Ovary (tissue), 9 donors: ENCODE measurements around the gene ABHD15. TPM values are rescaled to one million over a fixed set of nuclear protein-coding genes. Genes with fewer than 3 reads are reported as not detected.

Source experiments
- DNase-seq, 5 donors: peaks; one replicate each; pipeline ENCODE4 v3.0.0-alpha.2; 2019 to 2020
- H3K27ac ChIP-seq, 2 donors: fragments of 200-600 bp; one replicate each; pipeline versions ENCODE4 v1.5.1 to v1.8.0; 2019 to 2022
- H3K27me3 ChIP-seq: fragments of 200-600 bp; one replicate; pipeline ENCODE4 v1.8.0; 2022
- H3K36me3 ChIP-seq: fragments of 200-600 bp; sonication (generic); one replicate; pipeline ENCODE4 v1.5.1; 2019
- H3K4me1 ChIP-seq: one replicate; pipeline ENCODE4 v1.8.1; 2013; ENCODE audit warnings: mild to moderate bottlenecking, moderate library complexity; ENCODE audit not compliant: insufficient read depth
- H3K4me3 ChIP-seq: fragments of 200-600 bp; sonication (generic); one replicate; pipeline ENCODE4 v1.5.1; 2017
- H3K9me3 ChIP-seq, 2 donors: fragments of 200-600 bp in 1 of 2; sonication (generic) in 1 of 2; one replicate each; pipeline versions ENCODE4 v1.5.1 to v1.8.1; 2013 to 2019; ENCODE audit warnings: mild to moderate bottlenecking in 1 of 2, moderate library complexity in 1 of 2
- CTCF ChIP-seq, 3 donors: fragments of 450-650 bp in 2 of 3; fragments of 200-600 bp in 1 of 3; IDR thresholded peaks; one replicate each; pipeline versions ENCODE4 v1.5.1 to v1.8.0; 2016 to 2022; ENCODE audit warnings: antibody characterized with exemption in 3 of 3, mild to moderate bottlenecking in 1 of 3
- EP300 ChIP-seq: sonication (generic); formaldehyde crosslinking; IDR thresholded peaks from one replicate; pipeline ENCODE4 v1.6.1; 2017; ENCODE audit warnings: antibody characterized with exemption
- POLR2A ChIP-seq: fragments of 450-650 bp; IDR thresholded peaks from one replicate; pipeline ENCODE4 v1.6.1; 2017; ENCODE audit warnings: antibody characterized with exemption, mild to moderate bottlenecking, moderate library complexity
- WGBS, 3 donors: extraction: QIAGEN DNeasy Blood & Tissue Kit in 1 of 3; methylation state at CpG; one replicate each; pipeline versions ENCODE4 v1.1.5 to v1.1.7; 2013 to 2017; 5-methylcytosine and 5-hydroxymethylcytosine counted together
- intact Hi-C, 4 donors: fragments of 100-400 bp; cut with DNase I; formaldehyde crosslinking; loops; one replicate each; pipeline versions ENCODE4 v1.11.0 to v1.15.1; 2022 to 2023
- polyA plus RNA-seq, 2 donors: library from polyadenylated mRNA; stranded (reverse); fragments of 200-250 nt in 1 of 2; fragments of 350-450 nt in 1 of 2; fragmentation: Illumina TruSeq in 1 of 2; extraction: RNeasy Lipid Tissue Mini Kit (QIAGEN cat#74804) in 1 of 2; gene quantifications; one replicate each; pipeline ENCODE4 v1.2.3, GENCODE V29; 2013 to 2014
- total RNA-seq, 7 donors: library from RNA; depleted of rRNA in 2 of 7; stranded (reverse); fragments of >200 nt in 2 of 7; fragmentation: NEBNext Ultra II Directional in 3 of 7; extraction: Animal tissue kit (Norgen Biotek cat#: 25700) in 3 of 7; gene quantifications; one replicate each; pipeline versions ENCODE4 v1.1.0 to v1.2.4, GENCODE V29; 2016 to 2023
- donor health status: DM: no; HTN: no; CAD: no; lungs with moderate emphysema.
- donor health status: DM: no; HTN: no; CAD: no.
- donor health status: Bipolar disorder and iron deficiency.
- donor health status: DM: yes; HTN: yes; CAD: no.
- donor health status: DM: no; HTN: no; CAD: no.
- donor health status: DM: yes; HTN: yes; CAD: no.

The ABHD15 gene
- total and polyA plus RNA-seq, 9 donors, result 3.0 to 8.7 (median 4.8) TPM

DNA sequence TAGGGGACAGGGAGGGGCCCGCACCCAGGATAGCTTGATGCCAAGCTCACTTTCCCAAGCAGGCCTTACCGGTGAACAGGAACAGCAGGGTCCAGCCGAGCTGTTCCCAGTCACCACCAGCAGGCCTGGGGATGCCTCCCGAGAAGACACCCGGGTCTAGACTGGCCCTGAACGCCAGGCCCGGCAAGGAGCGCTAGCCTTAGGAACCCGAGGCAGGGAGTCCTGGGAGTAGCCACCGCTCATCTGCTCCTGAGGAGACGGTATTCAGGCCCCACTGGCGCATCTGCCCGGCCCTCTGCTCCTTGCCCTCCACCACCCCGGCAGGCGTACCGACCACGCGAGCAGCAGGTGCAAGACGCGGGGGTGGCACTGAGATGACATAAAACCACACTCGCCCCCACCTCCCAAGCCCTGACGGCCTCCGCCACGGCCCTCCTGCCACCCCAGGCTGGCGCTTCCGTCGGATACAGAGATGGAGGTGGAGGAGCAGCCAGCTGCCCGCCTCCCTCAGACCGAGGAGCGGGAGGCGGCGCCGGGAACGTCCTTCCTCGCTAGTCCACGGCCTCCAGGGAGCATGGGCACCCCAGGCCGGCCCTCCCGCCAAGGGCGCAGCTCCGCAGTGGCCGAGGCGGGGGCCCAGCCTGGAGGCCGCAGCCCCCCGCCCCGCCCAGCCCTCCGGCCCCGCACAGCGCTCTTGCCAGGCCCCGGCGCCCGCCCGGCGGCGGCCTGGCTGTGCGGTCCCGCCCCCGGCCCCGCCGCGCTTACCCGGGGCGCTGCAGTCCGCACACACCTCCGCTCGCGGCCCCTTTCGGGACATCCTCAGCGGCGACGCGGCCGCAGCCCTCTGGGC, 21.9 kb upstream of the ABHD15 start:
- Histone ChIP-seq H3K36me3 (no peaks in the 10 kb centered on the region), H3K27me3 (no peaks in the 10 kb centered on the region), H3K9me3 (no peaks in the 10 kb centered on the region), H3K4me1 (peaks cover 22% of the 10 kb centered on the region), H3K27ac (peak overlapping the region; percentile 45 to 55), H3K4me3 (peak overlapping the region; percentile 86)
- peak in 4 of 5 donors; percentile 28 to 62 (median 52) for DNase-seq
- intact Hi-C loops, result loop anchor here in 1 of 4 donors (10.0 kb wide), 1 partner anchor 336 kb away; no protein-coding TSS in a partner anchor
- no peak for TF ChIP-seq EP300
- TF ChIP-seq POLR2A, result no peak
- no peak for TF ChIP-seq CTCF (IDR thresholded peaks at IDR 0.05)
- WGBS, 3 donors, result 1% methylated on average over 34 to 72 of the region's 72 CpGs

DNA sequence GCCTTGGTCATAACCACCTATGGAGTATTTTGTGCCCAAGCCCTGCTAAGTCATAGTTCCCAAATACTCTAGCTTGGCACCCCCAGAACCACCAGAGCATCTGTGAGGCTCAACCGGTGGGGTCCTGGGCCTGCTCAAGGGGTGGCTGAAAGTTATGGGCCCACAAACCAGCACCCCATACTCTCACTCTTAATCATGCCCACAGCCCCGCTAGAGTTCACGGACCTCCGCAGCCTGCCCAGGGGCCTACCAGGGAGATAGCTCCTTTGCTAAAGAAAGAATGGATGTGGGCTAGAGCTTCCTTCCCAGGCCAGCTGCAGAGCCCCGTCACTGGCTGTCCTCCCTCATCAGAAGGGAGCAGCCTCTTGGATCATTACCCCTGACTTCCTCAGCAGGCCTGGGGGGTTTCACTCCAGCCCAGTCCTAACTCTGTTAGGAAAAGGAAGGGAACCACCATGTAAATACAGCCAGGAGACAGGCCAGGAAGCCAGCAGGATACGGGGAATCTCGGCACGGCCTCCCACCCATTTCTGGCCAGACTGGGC, 21.3 kb upstream of the ABHD15 start:
- Histone ChIP-seq H3K27me3 (no peaks in the 10 kb centered on the region), H3K4me3 (peak overlapping the region; percentile 86), H3K27ac (peak overlapping the region; percentile 45 to 55), H3K36me3 (no peaks in the 10 kb centered on the region), H3K4me1 (peaks cover 22% of the 10 kb centered on the region), H3K9me3 (no peaks in the 10 kb centered on the region)
- DNase-seq, result peak in 1 of 5 donors; percentile 16
- intact Hi-C loops, result loop anchor here in 1 of 4 donors (10.0 kb wide), 1 partner anchor 337 kb away; no protein-coding TSS in a partner anchor
- no peak for TF ChIP-seq POLR2A
- no peak for TF ChIP-seq EP300
- no peak for TF ChIP-seq CTCF (IDR thresholded peaks at IDR 0.05)
- 28 to 34% (median 29%) methylated on average over 8 of the region's 8 CpGs for WGBS, 3 donors

- Histone ChIP-seq H3K9me3 (no peaks in the 10 kb centered on the region), H3K4me1 (peaks cover 20% of the 10 kb centered on the region), H3K27me3 (no peaks in the 10 kb centered on the region), H3K27ac (peak overlapping the region in 1 of 2 donors; percentile 45), H3K4me3 (no peak overlapping the region), H3K36me3 (no peaks in the 10 kb centered on the region)
- DNase-seq, result peak in 3 of 5 donors; percentile 9 to 19 (median 16)
- WGBS, 3 donors, result 79 to 87% (median 80%) methylated on average over 6 of the region's 6 CpGs
- intact Hi-C loops, result loop anchor here in 1 of 4 donors (10.0 kb wide), 1 partner anchor 337 kb away; no protein-coding TSS in a partner anchor
- no peak for TF ChIP-seq CTCF (IDR thresholded peaks at IDR 0.05)
Measured at GRCh38 chr17:29587591-29587990, 20.8 kb upstream of the ABHD15 start.

GRCh38 chr17:29586676-29587469, 20.0 kb upstream of the ABHD15 start:
- DNase-seq, result peak in 1 of 5 donors; percentile 20
- TF ChIP-seq POLR2A (no peak), EP300 (no peak), CTCF (IDR thresholded peaks at IDR 0.05) (no peak)
- intact Hi-C loops, result loop anchor here in 1 of 4 donors (10.0 kb wide), 1 partner anchor 338 kb away; no protein-coding TSS in a partner anchor
- H3K9me3 ChIP-seq, result no peaks in the 10 kb centered on the region
- no peaks in the 10 kb centered on the region for H3K36me3 ChIP-seq
- peaks cover 17% of the 10 kb centered on the region for H3K4me1 ChIP-seq
- 81 to 83% (median 83%) methylated on average over 9 of the region's 9 CpGs for WGBS, 3 donors
- no peak overlapping the region for H3K27ac ChIP-seq
- H3K4me3 ChIP-seq, result no peak overlapping the region
- H3K27me3 ChIP-seq, result no peaks in the 10 kb centered on the region
